Parathyroid adenoma (tissue), 2 donors: ENCODE data around the gene DNAH3.

Experiments used
- H2AFZ ChIP-seq: fragments of 300-600 bp; sonication (generic); one replicate; pipeline ENCODE4 v1.7.0; 2017; ENCODE audit warnings: antibody characterized with exemption, mild to moderate bottlenecking
- H3K27ac ChIP-seq: fragments of 300-600 bp; sonication (generic); one replicate; pipeline ENCODE4 v1.7.0; 2017
- H3K27me3 ChIP-seq: fragments of 300-600 bp; sonication (generic); one replicate; pipeline ENCODE4 v1.7.0; 2017; ENCODE audit warnings: low read length; ENCODE audit not compliant: control insufficient read depth, insufficient read depth
- H3K36me3 ChIP-seq: fragments of 300-600 bp; sonication (generic); one replicate; pipeline ENCODE4 v1.7.0; 2017; ENCODE audit warnings: low read length; ENCODE audit not compliant: control insufficient read depth, insufficient read depth
- H3K4me1 ChIP-seq: fragments of 300-600 bp; sonication (generic); one replicate; pipeline ENCODE4 v1.7.0; 2017; ENCODE audit warnings: control low read depth
- H3K4me2 ChIP-seq: fragments of 300-600 bp; sonication (generic); one replicate; pipeline ENCODE4 v1.7.0; 2017; ENCODE audit warnings: low read length
- H3K4me3 ChIP-seq: fragments of 300-600 bp; sonication (generic); one replicate; pipeline ENCODE4 v1.7.0; 2017; ENCODE audit warnings: low read depth, low read length
- H3K79me2 ChIP-seq: fragments of 300-600 bp; sonication (generic); one replicate; pipeline ENCODE4 v1.7.0; 2017; ENCODE audit warnings: control low read depth
- H3K9ac ChIP-seq: fragments of 300-600 bp; sonication (generic); one replicate; pipeline ENCODE4 v1.7.0; 2017; ENCODE audit warnings: mild to moderate bottlenecking
- H3K9me3 ChIP-seq: fragments of 300-600 bp; sonication (generic); one replicate; pipeline ENCODE4 v1.7.0; 2017; ENCODE audit warnings: low read length; ENCODE audit not compliant: control insufficient read depth
- TF ChIP-seq, protein P1 (sequence below): fragments of 300-600 bp; sonication (generic); IDR thresholded peaks from one replicate; pipeline ENCODE4 v1.7.0; 2017; ENCODE audit warnings: antibody characterized with exemption, mild to moderate bottlenecking
- donor health status: primary hyperparathyroidism.

DNAH3 gene

DNA sequence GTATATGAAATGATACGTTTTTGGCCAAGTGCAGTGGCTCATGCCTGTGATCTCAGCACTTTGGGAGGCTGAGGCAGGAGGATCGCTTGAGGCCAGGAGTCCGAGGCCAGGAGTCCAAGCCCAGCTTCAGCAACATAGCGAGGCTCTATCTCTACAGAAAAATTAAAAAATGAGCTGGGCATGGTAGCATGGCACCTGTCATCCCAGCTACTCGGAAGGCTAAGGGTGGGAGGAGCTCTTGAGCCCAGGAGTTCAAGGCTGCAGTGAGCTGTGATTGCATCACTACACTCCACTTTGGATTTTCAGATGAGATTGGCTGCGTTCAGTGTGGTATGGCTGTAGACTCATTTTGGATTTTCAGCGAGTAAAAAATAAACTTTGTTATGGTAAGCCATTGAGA lies 112.4 kb downstream of the DNAH3 start:
- Histone ChIP-seq H3K9ac (no peak overlapping the region), H3K4me2 (no peak overlapping the region), H3K9me3 (no peaks in the 10 kb centered on the region), H3K27me3 (no peaks in the 10 kb centered on the region), H3K79me2 (no peaks in the 10 kb centered on the region), H2AFZ (no peak overlapping the region), H3K4me3 (no peak overlapping the region), H3K4me1 (no peaks in the 10 kb centered on the region), H3K27ac (no peak overlapping the region), H3K36me3 (no peaks in the 10 kb centered on the region)
- TF ChIP-seq, protein P1, sequence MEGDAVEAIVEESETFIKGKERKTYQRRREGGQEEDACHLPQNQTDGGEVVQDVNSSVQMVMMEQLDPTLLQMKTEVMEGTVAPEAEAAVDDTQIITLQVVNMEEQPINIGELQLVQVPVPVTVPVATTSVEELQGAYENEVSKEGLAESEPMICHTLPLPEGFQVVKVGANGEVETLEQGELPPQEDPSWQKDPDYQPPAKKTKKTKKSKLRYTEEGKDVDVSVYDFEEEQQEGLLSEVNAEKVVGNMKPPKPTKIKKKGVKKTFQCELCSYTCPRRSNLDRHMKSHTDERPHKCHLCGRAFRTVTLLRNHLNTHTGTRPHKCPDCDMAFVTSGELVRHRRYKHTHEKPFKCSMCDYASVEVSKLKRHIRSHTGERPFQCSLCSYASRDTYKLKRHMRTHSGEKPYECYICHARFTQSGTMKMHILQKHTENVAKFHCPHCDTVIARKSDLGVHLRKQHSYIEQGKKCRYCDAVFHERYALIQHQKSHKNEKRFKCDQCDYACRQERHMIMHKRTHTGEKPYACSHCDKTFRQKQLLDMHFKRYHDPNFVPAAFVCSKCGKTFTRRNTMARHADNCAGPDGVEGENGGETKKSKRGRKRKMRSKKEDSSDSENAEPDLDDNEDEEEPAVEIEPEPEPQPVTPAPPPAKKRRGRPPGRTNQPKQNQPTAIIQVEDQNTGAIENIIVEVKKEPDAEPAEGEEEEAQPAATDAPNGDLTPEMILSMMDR, result no peak

DNA sequence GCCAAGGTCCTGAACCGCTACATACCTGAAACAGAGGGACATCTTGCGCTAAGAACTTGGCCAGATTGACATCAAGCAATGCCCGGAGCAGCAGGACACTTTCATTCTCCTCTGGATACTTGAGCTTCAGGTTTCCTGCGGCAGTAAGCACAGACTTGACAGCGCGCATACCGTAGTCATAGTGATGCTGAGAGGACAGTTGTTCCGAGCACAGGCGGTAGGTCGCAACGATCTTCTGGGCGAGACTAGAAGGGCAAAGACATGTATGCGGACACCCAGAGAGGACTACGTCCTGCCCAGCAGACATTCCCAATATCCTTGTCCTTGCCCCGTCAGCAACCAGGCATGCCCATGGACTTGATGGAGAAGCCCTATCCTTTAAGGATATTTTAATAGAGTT lies 112.9 kb downstream of the DNAH3 start:
- no peak overlapping the region for H3K4me3 ChIP-seq
- no peaks in the 10 kb centered on the region for H3K79me2 ChIP-seq
- TF ChIP-seq, protein P1, result no peak
- H2AFZ ChIP-seq, result no peak overlapping the region
- no peak overlapping the region for H3K27ac ChIP-seq
- no peak overlapping the region for H3K9ac ChIP-seq
- no peaks in the 10 kb centered on the region for H3K27me3 ChIP-seq
- no peaks in the 10 kb centered on the region for H3K9me3 ChIP-seq
- H3K4me2 ChIP-seq, result no peak overlapping the region
- no peaks in the 10 kb centered on the region for H3K4me1 ChIP-seq
- H3K36me3 ChIP-seq, result no peaks in the 10 kb centered on the region

DNA sequence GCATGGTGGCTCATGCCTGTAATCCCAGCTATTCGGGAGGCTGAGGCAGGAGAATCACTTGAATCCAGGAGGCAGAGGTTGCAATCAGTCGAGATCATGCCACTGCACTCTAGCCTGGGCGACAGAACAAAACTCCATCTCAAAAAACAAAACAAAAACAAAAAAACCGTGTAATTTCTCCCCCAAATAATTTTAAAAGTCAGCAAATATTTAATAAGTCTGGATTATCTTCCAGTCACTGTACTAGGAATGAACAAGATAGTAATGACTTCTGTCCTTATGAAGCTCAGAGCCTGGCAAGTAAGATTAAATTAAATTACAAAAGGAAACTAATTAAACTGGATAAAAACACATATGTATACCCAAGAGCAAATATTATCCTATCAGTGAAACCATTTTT lies 113.5 kb downstream of the DNAH3 start:
- Histone ChIP-seq H3K27ac (no peak overlapping the region), H3K79me2 (no peaks in the 10 kb centered on the region), H3K36me3 (no peaks in the 10 kb centered on the region), H3K4me2 (no peak overlapping the region), H2AFZ (no peak overlapping the region), H3K4me1 (no peaks in the 10 kb centered on the region), H3K4me3 (no peak overlapping the region), H3K9ac (no peak overlapping the region), H3K27me3 (no peaks in the 10 kb centered on the region), H3K9me3 (no peaks in the 10 kb centered on the region)
- TF ChIP-seq, protein P1, result no peak

DNA sequence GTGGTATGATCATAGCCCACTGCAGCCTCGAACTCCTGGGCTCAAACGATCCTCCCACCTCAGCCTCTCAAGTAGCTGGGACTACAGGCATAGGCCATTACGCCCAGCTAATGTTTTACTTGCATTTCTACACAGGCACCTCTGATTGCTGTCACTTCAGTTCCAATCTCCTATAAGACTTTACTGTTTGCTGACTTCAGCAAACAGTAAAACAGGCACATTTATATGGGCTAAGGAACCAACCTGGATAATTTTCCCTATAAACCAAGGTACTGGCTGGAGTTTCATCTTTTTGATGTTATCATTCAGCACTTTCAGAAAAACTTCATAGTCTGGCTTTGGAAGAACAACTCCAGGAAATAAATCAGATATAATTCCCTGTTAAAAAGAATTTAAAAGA lies 114.2 kb downstream of the DNAH3 start:
- H3K27me3 ChIP-seq, result no peaks in the 10 kb centered on the region
- H2AFZ ChIP-seq, result no peak overlapping the region
- TF ChIP-seq, protein P1, result no peak
- H3K27ac ChIP-seq, result no peak overlapping the region
- no peaks in the 10 kb centered on the region for H3K4me1 ChIP-seq
- H3K4me3 ChIP-seq, result no peak overlapping the region
- no peak overlapping the region for H3K9ac ChIP-seq
- H3K9me3 ChIP-seq, result no peaks in the 10 kb centered on the region
- no peaks in the 10 kb centered on the region for H3K79me2 ChIP-seq
- H3K36me3 ChIP-seq, result no peaks in the 10 kb centered on the region
- no peak overlapping the region for H3K4me2 ChIP-seq

DNA sequence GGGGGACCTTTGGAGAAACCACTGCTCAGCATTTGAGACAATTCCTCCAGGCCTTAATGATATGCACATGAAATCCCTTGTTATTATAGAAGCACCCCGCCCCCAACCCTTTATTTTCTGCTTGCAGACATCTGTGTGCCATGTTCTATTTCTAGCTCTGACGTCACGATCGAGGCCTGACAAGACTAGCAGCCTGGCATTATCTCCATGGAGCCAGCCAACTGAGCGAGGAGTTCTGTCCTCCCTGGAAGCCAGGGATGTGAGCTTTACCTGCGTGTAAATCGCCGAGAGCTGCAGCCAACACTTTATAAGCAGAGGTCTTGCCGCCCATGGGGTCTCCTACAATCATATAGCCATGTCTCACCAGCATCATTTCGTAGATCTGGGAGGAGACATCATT lies 116.9 kb downstream of the DNAH3 start:
- no peak overlapping the region for H3K9ac ChIP-seq
- H3K4me2 ChIP-seq, result no peak overlapping the region
- H3K4me3 ChIP-seq, result no peak overlapping the region
- H3K4me1 ChIP-seq, result no peaks in the 10 kb centered on the region
- no peaks in the 10 kb centered on the region for H3K79me2 ChIP-seq
- TF ChIP-seq, protein P1, result no peak
- H3K27me3 ChIP-seq, result no peaks in the 10 kb centered on the region
- no peak overlapping the region for H2AFZ ChIP-seq
- H3K9me3 ChIP-seq, result no peaks in the 10 kb centered on the region
- H3K27ac ChIP-seq, result no peak overlapping the region
- H3K36me3 ChIP-seq, result no peaks in the 10 kb centered on the region
